Iris pigment epithelial cell (primary cell): ENCODE results near the gene CDH2.

ENCODE experiments used
- DNase-seq: peaks from one replicate; pipeline ENCODE4 v3.0.0-alpha.2; 2011; ENCODE audit warnings: low read depth

The CDH2 gene

DNA sequence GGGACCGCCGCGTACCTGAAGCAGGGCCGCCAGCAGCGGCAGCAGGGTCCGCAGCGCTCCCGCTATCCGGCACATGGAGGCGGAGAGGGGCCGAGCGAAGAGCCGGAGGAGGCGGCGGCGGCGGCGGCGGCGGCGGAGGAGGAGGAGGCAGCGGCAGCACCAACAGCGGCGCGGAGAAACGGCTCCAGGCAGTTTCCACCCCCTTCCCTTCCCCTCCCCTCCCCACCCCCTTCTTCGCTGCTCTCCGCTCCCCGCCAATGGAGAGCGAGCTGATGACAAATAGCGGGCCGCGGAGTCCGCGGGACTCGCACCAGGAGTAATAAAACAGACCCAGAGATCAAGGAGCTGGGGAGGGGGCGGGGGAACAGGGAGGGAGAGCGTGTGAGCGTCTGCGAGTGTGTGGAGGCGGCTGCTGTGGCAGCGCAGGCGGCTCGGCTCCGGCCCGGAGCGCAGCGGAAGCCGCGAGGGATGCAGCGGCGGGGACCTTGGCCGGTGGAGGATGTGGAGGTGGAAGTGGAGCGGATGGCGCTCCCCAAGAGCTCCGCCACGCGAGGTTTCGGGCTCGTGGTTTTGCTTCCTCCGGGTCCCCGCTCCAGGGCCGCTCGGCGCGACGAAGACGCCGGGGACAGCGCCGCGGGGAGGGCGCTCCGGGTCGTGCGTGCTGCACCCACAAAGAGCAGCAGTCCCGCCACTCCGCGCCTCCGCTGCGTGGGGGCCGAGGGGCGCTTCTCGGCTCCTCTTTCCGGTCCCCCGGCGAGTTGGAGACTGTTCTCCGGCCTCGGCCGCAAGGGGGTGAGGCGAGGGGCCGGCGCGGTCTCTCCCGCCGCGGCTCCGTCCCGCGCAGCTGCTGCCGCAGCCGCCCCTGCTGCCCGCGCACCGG, at the start of gene CDH2:
Gene CDH2, minus strand, starts transcription at position 183 of the 880 bp plus-strand sequence. Its CDS starts 108 bp downstream, at position 75.
- peak; percentile 92 for DNase-seq

DNA sequence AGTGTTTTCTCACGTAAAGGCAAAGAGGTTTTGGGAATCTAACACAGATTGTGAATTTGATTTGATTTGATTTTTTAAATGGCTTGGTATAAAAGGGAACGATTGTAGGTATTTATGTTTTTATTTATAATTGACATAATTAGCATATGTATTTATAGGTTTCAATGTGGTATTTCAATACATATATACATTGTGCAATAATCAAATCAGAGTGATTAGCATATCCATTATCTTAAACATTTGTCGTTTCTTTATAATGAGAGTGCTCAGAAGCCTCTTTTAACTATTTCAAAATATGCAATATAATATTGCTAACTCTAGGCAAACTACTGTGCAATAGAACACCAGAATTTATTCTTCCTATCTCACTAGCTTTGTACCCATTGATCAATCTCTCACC, 35.1 kb upstream of the CDH2 start:
- no peak for DNase-seq

- DNase-seq = no peak
Measured at GRCh38 chr18:28208712-28209265, 31.9 kb upstream of the CDH2 start.

DNA sequence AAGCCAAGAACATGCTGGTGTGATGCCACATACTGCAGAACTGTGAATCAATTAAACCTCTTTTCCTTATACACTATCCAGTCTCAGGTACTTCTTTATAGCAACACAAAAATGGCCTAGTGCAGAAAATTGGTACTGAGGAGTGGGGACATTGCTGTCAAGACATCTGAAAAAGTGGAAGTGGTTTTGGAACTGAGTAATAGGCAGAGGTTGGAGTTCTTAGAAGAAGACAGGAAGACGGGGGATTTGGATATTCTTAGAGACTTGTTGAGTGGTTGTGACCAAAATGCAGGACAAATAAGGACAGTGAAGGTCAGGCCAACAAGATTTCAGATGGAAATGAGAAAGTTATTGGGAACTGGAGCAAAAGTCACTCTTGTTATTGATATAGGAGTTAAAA, 31.3 kb upstream of the CDH2 start:
- DNase-seq = no peak

DNA sequence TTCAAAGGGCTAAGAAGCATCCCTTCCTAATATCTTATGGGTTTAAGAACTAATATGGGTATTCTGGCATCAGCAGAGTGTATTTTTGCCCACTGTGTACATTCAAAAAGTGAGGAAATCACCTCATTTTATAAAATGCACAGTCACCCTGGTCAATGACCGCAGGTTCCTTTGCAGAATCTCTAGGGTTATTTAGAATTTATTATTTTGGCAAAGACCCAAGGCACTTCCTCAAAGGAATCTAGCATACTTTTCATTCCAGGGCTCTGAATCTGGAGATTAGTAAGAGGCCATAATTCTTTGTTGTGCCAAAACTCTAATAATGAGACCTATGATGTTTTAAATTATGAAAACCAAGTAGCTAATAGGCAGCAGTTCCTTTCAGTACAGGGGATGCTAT, 27.2 kb upstream of the CDH2 start:
- DNase-seq = peak; percentile 92

DNA sequence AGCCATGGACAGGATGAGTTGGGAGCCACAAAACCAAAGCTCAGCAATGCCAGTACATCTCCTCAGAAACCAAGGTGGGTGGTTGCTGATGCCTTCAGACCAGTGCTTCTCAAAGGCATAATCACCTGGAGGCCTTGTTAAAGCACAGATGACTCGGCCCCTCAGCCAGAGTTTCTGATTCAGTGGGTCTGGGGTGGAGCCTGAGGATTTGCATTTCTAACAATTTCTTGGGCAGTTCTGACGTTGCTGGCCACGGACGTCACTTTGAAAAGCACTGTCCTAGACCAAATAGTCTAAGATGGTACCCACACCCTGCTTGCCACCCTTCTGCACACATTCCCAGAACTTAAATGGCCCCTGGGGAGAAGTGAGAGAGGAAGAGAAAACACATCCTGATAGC, 24.1 kb upstream of the CDH2 start:
- DNase-seq = no peak

GRCh38 chr18:28198620-28199019, 21.7 kb upstream of the CDH2 start:
- DNase-seq = no peak

DNA sequence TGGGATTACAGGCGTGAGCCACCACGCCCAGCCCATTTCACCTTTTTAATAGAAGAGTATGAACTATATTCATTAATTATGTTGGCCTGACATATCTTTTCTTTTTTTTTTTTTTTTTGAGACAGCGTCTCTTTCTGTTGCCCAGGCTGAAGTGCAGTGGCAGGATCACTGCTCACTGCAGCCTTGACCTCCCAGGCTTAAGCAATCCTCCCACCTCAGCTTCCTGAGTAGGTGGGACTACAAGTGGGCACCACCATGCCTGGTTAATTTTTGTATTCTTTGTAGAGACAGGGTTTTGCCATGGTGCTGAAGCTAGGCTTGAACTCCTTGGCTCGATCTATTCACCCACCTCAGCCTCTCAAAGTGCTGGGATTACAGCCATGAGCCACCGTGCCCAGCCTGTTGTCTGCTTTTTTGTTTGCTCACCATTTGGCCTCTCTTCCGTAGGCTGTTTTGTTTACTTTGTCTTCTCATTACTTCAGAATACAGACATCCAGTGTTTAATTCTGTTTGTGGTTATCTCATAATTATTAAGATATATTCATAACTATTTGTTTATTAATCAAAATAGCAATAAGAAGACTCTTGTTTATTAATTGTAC, 16.3 kb upstream of the CDH2 start:
- no peak for DNase-seq

- DNase-seq = peak; percentile 87
Measured at GRCh38 chr18:28189400-28190239, 12.7 kb upstream of the CDH2 start.

- DNase-seq = no peak
Measured at GRCh38 chr18:28185121-28185520, 8.2 kb upstream of the CDH2 start.

DNA sequence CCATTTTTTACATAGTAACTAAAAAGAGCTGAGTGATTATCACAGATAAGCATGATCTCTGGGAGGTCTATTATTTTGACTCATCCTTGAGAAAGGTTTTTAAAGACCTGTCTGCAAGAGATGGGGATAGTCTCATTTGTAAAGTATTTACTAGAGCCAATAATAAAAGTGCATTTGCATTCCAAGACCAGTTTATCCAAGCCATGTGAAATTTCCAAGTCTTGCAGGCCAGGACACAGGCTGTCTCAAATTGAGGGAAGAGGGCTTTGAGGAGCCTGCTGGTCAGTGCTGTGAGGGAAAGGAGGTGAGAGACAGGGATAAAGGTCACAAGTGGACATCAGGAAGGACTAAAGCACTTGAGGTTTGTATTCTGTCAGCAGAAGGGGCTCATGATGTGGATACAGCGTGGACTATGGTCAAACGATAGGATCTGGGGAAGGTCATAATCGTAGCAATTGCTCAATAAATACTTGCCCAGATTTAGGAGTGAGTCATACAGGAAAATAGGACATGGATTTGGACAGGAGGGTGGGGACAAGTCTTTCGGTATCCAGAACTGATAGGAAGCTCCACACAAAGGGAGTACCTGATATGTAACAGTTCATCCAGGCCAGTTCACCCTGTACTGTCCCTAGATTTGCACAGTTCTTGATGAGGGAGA, 6.6 kb upstream of the CDH2 start:
- DNase-seq = peak; percentile 54

DNA sequence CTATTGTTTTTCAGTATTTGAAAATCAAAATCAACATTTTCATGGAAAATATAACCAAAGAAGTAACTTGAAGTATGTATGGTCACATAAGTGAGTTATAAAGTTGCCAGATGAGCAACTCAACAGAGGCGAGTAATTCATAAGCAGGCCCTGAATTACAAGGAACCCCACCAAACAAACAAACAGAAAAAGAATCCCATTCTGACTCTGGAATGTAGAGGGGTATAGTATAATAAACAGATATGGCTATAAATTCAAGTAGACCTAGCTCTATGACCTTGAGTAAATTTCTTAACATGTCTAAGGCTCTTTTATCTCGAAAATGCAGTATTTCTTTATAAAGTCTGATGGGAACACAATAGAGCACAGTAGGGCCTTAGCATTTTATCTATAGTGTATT, 4.7 kb upstream of the CDH2 start:
- no peak for DNase-seq

GRCh38 chr18:28178720-28179119, 1.8 kb upstream of the CDH2 start:
- peak; percentile 73 for DNase-seq

- peak; percentile 76 for DNase-seq
Measured at GRCh38 chr18:28177828-28178635, 1.1 kb upstream of the CDH2 start.

DNA sequence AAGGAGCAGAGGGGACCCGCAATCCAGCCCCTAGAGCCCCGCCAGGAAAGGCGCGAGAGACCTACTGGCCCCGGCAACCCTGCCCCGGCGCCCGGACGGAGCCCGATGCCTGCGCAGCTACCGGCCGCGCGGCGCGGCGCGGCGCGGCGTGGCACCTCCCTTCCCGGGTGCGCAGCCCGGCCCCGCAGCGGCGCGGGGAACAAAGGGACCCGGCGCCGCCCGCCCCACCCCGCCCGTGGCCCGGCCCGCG, 307 bp downstream of the CDH2 start:
- DNase-seq = peak; percentile 15

DNA sequence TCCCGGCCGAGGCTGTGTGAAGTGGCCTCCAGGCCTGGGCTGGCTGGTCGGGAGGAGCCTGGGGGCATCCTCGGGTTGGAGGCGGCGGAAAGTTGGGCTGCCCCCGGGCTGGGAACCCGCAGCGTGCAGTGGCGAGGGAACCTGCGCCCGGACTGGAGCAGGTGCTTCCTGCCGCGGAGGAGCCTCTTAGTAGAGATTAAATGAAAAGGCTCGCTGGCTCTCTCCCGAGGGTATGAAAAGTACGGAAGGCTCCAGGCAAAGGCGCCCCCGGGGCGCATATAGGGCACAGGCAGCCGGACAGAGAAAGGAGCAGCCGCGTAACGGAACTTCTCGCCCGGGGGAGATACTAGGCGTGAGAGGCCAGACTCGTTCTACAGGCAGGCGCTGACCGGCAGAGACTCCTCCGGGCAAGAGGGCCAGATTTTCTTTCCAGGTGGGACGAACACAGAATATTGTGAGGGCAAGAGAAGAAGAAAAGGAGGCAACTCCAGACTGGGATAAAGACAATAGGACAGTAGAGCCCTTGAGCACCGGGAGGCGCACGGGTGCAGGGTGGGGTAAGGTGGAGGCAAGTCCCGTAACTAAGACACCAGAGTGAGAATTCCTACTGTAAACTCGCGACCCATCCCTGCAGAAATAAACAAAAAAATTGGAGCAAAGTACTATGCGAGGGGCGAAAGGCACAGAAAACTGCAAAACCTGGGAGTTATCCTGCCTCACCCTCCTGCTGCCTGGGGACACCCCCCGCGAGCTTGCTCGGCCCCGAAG, 816 bp downstream of the CDH2 start:
- DNase-seq = peak; percentile 38

GRCh38 chr18:28175150-28175929, 1.6 kb downstream of the CDH2 start:
- peak; percentile 62 for DNase-seq

- no peak for DNase-seq
Measured at GRCh38 chr18:28174181-28174905, 2.6 kb downstream of the CDH2 start.

DNA sequence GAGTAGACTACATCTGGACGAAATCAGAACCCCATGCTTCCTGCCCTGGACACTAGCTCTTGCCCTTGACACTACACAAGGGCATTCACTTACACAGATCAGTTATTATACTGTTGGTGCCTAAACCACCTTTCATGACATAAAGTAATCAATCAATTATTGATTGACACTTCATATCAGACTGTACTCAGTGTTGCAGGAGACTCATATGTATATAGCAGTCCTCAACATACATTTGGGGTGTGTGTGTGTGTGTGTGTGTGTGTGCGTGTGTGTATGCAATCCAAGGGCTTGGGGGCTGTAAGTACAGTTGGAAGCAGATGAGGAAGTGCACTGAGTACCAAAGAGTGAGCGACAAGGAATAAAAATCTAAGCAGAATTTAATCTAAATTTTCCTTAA, 5.1 kb downstream of the CDH2 start:
- no peak for DNase-seq
